UCSD-AML1 (cell line): Measurements from ENCODE around the gene VPREB1.
"Not testable (repeated sequence)": the region's sequence is repeated elsewhere in the genome, so short reads cannot be mapped to it uniquely, and the experiment has no call there.

Experiments used
- DNase-seq: peaks from one replicate; lab custom pipeline; 2025; ENCODE audit not compliant: unreplicated experiment; lab: John Stamatoyannopoulos, UW

VPREB1 gene

DNA sequence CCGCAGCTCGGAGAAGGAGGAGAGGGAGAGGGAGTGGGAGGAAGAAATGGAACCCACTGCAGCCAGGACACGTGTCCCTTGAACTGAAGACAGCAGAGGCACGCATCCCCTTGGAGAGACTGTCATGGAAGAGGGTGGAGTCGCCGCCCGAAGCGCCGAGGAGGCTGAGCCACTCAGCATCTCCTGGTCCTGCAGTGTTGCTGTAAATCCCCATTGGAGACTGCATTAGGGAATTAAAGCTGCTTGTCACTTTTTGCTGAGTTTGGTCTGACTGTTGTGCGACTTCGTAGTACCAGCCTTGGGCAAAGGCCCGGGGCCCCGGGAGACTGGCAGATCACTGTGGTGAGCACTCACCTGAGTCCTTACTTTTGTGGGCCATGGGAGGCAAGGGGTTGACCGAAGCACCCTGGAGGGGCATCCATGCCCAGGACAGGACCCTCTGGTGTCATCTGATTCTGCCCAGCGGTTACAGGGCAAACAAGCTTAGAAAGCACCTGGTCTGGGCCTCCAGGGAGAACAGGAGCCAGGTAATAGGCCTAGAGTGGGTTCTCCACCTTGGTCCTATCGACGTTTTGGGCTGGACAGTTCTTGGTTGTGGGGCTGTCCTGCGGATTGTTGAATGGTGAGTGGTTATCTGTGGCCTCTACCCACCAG lies 797 bp downstream of the VPREB1 start:
- no peak for DNase-seq

DNA sequence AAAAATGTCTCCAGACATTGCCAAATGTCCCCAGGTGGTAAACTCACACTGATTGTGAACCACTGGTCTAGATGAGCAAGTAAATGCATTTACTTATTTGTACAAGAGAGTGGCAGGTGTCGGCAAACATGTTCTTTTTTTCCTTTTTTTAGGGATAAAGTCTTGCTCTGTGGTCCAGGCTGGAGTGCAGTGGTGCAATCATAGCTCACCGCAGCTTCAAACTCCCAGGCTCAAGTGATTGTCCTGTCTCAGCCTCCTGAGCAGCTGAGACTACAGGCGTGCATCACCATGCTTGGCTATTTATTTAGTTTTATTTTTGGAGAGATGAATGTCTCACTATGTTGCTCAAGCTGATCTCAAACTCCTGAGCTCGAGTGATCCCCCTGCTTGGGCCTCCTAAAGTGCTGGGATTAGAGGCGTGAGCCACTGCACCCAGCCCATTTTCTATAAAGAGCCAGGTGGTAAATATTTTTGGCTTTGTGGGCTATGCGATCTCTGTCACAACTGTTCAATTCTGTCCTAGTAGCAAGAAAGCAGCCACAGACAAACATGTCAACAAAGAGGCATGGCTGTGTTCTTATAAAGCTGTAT lies 1.4 kb downstream of the VPREB1 start:
- no peak for DNase-seq

- no peak for DNase-seq
Observed at GRCh38 chr22:22246706-22247105, 2.1 kb downstream of the VPREB1 start.

GRCh38 chr22:22248878-22249277 lies 4.3 kb downstream of the VPREB1 start:
- peak; percentile 31 for DNase-seq

DNA sequence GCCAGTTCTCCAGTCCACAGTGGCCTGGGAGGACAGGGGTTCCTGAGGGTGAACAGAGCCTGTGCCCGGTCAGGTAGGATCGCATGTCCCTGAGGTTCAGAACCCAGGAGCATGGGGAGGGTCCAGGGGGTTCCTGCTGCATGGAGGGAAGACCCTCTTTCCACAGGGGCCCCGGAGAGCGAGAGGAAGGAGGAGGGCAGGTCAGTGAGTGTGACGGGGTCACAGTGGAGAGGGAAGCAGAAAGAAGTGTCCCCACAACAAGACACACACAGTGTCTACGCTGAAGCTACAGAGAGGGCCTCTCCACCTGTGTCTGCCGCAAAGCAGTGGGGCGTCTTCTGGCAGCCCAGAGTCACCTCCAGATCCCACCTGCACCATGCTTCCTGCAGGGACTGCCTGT lies 6.1 kb downstream of the VPREB1 start:
- not testable (repeated sequence) for DNase-seq

GRCh38 chr22:22256133-22256532 lies 11.5 kb downstream of the VPREB1 start:
- DNase-seq: not testable (repeated sequence)

GRCh38 chr22:22258597-22259415 lies 14.2 kb downstream of the VPREB1 start:
- DNase-seq: not testable (repeated sequence)

DNA sequence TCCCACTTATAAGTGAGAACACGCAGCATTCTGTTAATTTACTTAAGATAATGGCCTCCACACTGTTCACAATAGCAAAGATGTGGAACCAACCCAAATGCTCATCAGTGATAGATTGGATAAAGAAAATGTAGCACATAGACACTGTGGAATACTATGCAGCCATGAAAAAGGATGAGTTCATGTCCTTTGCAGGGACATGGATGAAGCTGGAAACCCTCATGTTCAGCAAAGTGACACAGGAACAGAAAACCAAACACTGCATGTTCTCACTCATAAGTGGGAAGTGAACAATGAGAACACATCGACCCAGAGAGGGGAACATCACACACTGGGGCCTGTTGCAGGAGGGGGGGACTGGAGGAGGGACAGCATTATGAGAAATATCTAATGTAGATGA lies 15.6 kb downstream of the VPREB1 start:
- DNase-seq: not testable (repeated sequence)

- DNase-seq: not testable (repeated sequence)
Observed at GRCh38 chr22:22260586-22260985, 16.0 kb downstream of the VPREB1 start.

GRCh38 chr22:22262332-22263074 lies 17.9 kb downstream of the VPREB1 start:
- DNase-seq: not testable (repeated sequence)

DNA sequence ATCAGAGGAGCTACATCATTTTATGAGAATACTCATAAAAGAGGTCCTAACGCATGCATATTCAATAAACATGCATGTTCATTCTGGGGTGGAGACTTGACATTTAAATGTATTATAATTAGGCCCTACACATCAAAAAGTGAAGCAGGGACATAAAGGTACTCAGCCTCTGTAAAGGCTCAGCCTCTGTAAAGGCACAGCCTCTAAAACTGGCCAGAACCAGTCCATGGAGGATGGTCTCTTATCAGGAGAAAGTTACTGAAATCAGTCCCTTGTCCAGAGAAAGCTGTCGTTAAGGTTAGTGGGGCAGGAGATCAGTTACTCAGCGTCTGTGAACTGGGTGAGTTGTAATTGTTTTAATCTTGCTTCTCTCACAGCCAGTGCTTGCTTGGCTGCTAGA lies 19.2 kb downstream of the VPREB1 start:
- DNase-seq: not testable (repeated sequence)

GRCh38 chr22:22270036-22270676 lies 25.6 kb downstream of the VPREB1 start:
- DNase-seq: not testable (repeated sequence)

DNA sequence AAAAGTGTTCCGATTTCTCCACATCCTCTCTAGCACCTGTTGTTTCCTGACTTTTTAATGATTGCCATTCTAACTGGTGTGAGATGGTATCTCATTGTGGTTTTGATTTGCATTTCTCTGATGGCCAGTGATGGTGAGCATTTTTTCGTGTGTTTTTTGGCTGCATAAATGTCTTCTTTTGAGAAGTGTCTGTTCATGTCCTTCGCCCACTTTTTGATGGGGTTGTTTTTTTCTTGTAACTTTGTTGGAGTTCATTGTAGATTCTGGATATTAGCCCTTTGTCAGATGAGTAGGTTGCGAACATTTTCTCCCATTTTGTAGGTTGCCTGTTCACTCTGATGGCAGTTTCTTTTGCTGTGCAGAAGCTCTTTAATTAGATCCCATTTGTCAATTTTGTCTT lies 32.8 kb downstream of the VPREB1 start:
- DNase-seq: not testable (repeated sequence)

GRCh38 chr22:22284962-22285756 lies 40.6 kb downstream of the VPREB1 start:
- DNase-seq: not testable (repeated sequence)

GRCh38 chr22:22286390-22287105 lies 42.0 kb downstream of the VPREB1 start:
- not testable (repeated sequence) for DNase-seq

GRCh38 chr22:22287106-22287626 lies 42.6 kb downstream of the VPREB1 start:
- not testable (repeated sequence) for DNase-seq

DNA sequence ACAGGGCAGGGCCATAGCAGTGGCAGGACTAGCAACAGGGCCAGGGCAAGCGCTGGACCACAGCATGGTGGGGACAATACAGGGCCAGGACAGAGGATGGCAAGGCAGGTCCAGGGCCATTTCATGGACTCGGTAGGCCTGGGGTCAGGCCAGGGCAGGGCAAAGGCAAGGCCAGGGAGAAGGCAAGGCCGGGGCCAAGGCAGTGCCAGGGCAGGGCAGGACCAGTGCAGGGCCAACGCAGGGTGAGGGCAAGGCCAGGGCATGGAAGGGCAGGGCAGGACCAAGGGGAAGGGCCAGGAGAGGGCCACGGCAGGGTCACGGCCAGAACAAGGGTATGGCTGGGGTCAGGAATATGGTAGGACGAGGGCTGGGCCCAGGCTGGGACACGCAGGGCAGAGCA lies 45.1 kb downstream of the VPREB1 start:
- not testable (repeated sequence) for DNase-seq

GRCh38 chr22:22291129-22291806 lies 46.7 kb downstream of the VPREB1 start:
- not testable (repeated sequence) for DNase-seq
